ENCODE results near the gene PDE4D.

GRCh38 chr5:59330680-59331079, 562.8 kb downstream of the PDE4D start:
- TF ChIP-seq CTCF (IDR thresholded peaks at IDR 0.05), result no peak
- no peak for TF ChIP-seq ZFX (IDR thresholded peaks at IDR 0.05; ENCODE audit: borderline replicate concordance)

All from 22Rv1 (cell line).